Neural cell (in vitro differentiated cells): ENCODE results near the gene COG2.

Source experiments
- EP300 ChIP-seq: fragments of 450-650 bp; conservative IDR thresholded peaks from 2 replicates; pipeline ENCODE4 v1.6.1; 2014; ENCODE audit warnings: antibody characterized with exemption, mild to moderate bottlenecking, moderate library complexity; ENCODE audit not compliant: poor library complexity, severe bottlenecking
- EZH2 ChIP-seq: fragments of 200-600, 300-800 bp; shearing (Covaris generic), sonication (generic); IDR thresholded peaks from 2 replicates; pipeline ENCODE4 v1.6.1; 2014; ENCODE audit warnings: antibody characterized with exemption, low read length, borderline replicate concordance, mild to moderate bottlenecking; ENCODE audit not compliant: insufficient read depth, poor library complexity, severe bottlenecking
- RAD21 ChIP-seq: fragments of 450-650 bp; conservative IDR thresholded peaks from 2 replicates; pipeline ENCODE4 v1.6.1; 2014; ENCODE audit warnings: antibody characterized with exemption, mild to moderate bottlenecking, moderate library complexity
- SMC3 ChIP-seq: fragments of 450-650 bp; conservative IDR thresholded peaks from 2 replicates; pipeline ENCODE4 v1.6.1; 2014; ENCODE audit warnings: antibody characterized with exemption, mild to moderate bottlenecking, moderate library complexity; ENCODE audit not compliant: poor library complexity
- TF ChIP-seq, protein P1 (sequence below): fragments of 450-650 bp; IDR thresholded peaks from 2 replicates; pipeline ENCODE4 v1.5.1; 2014; ENCODE audit warnings: antibody characterized with exemption, mild to moderate bottlenecking, moderate library complexity; ENCODE audit not compliant: poor library complexity, severe bottlenecking
- TF ChIP-seq, protein P2 (sequence below): IDR thresholded peaks from 2 replicates; pipeline ENCODE4 v1.6.1; 2012; ENCODE audit warnings: borderline replicate concordance

DNA sequence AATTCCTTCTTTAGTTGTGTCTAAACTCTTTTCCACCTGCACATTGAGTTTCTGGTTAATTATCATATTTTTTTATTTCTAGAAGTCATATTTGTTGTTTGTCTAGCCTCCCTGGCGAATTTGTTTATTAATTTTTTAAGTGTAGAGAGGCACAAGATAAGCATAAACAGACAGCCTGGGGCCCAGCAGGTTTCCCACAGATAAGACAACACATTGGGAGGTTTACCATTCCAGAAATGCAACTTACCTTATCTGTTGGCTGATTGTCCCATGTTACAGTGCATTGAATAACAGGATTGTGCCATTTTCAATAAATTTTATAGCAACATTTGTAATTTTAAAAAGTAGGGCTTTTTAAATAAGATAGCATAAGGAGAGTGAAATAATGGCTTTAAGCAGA, 34.9 kb downstream of the COG2 start:
- TF ChIP-seq, protein P1, sequence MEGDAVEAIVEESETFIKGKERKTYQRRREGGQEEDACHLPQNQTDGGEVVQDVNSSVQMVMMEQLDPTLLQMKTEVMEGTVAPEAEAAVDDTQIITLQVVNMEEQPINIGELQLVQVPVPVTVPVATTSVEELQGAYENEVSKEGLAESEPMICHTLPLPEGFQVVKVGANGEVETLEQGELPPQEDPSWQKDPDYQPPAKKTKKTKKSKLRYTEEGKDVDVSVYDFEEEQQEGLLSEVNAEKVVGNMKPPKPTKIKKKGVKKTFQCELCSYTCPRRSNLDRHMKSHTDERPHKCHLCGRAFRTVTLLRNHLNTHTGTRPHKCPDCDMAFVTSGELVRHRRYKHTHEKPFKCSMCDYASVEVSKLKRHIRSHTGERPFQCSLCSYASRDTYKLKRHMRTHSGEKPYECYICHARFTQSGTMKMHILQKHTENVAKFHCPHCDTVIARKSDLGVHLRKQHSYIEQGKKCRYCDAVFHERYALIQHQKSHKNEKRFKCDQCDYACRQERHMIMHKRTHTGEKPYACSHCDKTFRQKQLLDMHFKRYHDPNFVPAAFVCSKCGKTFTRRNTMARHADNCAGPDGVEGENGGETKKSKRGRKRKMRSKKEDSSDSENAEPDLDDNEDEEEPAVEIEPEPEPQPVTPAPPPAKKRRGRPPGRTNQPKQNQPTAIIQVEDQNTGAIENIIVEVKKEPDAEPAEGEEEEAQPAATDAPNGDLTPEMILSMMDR, result no peak
- no peak for TF ChIP-seq SMC3
- TF ChIP-seq EP300, result no peak
- no peak for TF ChIP-seq EZH2
- TF ChIP-seq, protein P2, sequence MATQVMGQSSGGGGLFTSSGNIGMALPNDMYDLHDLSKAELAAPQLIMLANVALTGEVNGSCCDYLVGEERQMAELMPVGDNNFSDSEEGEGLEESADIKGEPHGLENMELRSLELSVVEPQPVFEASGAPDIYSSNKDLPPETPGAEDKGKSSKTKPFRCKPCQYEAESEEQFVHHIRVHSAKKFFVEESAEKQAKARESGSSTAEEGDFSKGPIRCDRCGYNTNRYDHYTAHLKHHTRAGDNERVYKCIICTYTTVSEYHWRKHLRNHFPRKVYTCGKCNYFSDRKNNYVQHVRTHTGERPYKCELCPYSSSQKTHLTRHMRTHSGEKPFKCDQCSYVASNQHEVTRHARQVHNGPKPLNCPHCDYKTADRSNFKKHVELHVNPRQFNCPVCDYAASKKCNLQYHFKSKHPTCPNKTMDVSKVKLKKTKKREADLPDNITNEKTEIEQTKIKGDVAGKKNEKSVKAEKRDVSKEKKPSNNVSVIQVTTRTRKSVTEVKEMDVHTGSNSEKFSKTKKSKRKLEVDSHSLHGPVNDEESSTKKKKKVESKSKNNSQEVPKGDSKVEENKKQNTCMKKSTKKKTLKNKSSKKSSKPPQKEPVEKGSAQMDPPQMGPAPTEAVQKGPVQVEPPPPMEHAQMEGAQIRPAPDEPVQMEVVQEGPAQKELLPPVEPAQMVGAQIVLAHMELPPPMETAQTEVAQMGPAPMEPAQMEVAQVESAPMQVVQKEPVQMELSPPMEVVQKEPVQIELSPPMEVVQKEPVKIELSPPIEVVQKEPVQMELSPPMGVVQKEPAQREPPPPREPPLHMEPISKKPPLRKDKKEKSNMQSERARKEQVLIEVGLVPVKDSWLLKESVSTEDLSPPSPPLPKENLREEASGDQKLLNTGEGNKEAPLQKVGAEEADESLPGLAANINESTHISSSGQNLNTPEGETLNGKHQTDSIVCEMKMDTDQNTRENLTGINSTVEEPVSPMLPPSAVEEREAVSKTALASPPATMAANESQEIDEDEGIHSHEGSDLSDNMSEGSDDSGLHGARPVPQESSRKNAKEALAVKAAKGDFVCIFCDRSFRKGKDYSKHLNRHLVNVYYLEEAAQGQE, result no peak
- no peak for TF ChIP-seq RAD21
